ENCODE measurements around the gene SYCP1.

DNA sequence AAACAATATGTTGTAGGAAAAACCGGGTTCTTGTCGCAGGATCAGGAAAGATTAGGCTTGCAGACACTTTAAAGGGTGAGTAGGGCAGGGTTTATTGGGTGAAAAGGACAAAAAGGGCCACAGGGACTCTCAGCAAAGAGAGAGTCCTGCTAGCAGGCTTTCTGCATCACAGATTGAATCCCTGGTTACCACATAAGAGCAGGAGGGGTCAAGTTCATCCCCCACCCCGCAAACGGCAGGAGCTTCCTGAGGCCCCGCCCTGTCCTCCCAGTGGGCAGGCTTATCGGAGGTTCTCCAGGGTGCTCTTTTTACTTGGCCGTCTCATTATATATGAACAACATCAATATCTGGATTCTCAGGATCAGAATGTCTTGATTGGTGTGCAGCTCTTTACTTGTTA is 47.7 kb downstream of the SYCP1 start:
- TF ChIP-seq CTCF (IDR thresholded peaks at IDR 0.05; ENCODE audit: poor library complexity): no peak
- TF ChIP-seq EZH2 (IDR thresholded peaks at IDR 0.05; ENCODE audit: borderline replicate concordance): no peak
